Right lobe of liver (tissue), 4 donors: Measurements from ENCODE around the gene PCSK9.

Source experiments
- POLR2A ChIP-seq: fragments of 450-650 bp; IDR thresholded peaks from one replicate; pipeline ENCODE4 v1.6.1; 2017; ENCODE audit warnings: antibody characterized with exemption, mild to moderate bottlenecking
- TF ChIP-seq, protein P1 (sequence below), 4 donors: fragments of 200-600 bp in 3 of 4; fragments of 450-650 bp in 1 of 4; IDR thresholded peaks; one replicate each; pipeline versions ENCODE4 v1.5.1 to v1.8.0; 2016 to 2022; ENCODE audit warnings: antibody characterized with exemption in 4 of 4, mild to moderate bottlenecking in 2 of 4
- donor health status: DM: no; HTN: no; CAD: no.
- donor health status: DM: no; HTN: no; CAD: no.
- donor health status: DM: no; HTN: yes; CAD: no.

DNA sequence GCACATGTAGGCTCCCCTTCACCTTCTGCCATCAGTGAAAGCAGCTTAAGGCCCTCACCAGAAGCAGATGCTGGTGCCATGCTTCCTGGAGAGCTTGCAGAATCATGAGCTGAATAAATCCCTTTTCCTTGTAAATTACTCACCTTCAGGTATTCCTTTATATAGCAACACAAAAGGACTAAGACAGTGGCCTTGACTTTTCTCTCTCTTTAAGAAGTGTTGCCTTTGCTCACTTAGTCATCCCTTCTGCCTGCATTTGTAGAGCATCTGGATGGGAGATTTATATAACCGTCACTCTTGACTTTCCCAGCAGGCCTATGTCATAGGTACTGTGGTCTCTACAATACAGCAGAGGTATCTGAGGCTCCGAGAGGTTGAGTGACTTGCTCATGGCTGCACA is 3.7 kb downstream of the PCSK9 start:
- TF ChIP-seq, protein P1, sequence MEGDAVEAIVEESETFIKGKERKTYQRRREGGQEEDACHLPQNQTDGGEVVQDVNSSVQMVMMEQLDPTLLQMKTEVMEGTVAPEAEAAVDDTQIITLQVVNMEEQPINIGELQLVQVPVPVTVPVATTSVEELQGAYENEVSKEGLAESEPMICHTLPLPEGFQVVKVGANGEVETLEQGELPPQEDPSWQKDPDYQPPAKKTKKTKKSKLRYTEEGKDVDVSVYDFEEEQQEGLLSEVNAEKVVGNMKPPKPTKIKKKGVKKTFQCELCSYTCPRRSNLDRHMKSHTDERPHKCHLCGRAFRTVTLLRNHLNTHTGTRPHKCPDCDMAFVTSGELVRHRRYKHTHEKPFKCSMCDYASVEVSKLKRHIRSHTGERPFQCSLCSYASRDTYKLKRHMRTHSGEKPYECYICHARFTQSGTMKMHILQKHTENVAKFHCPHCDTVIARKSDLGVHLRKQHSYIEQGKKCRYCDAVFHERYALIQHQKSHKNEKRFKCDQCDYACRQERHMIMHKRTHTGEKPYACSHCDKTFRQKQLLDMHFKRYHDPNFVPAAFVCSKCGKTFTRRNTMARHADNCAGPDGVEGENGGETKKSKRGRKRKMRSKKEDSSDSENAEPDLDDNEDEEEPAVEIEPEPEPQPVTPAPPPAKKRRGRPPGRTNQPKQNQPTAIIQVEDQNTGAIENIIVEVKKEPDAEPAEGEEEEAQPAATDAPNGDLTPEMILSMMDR (IDR thresholded peaks at IDR 0.05) = no peak
- TF ChIP-seq POLR2A = no peak
